Prostate gland (tissue), 2 donors: ENCODE results near the gene AGK.

Source experiments
- CTCF ChIP-seq, 4 experiments: fragments of 200-600 bp in 2 of 4; fragments of 450-650 bp in 2 of 4; sonication (generic) in 2 of 4; IDR thresholded peaks; 1 replicate in 3 of 4; 2 replicates in 1 of 4; pipeline ENCODE4 v1.5.1; 2016 to 2019; ENCODE audit warnings: antibody characterized with exemption in 4 of 4, mild to moderate bottlenecking in 2 of 4, moderate library complexity in 2 of 4
- POLR2A ChIP-seq: fragments of 450-650 bp; IDR thresholded peaks from one replicate; pipeline ENCODE4 v1.6.1; 2016; ENCODE audit warnings: antibody characterized with exemption, mild to moderate bottlenecking
- POLR2AphosphoS5 ChIP-seq: sonication (generic); formaldehyde crosslinking; IDR thresholded peaks from one replicate; pipeline ENCODE4 v1.6.1; 2017; ENCODE audit warnings: antibody characterized with exemption

- TF ChIP-seq CTCF (IDR thresholded peaks at IDR 0.05) (no peak), POLR2A (no peak), POLR2AphosphoS5 (no peak)
These were observed 147.2 kb downstream of the AGK start for GRCh38 chr7:141698247-141699015.
